Breast epithelium (tissue), 3 donors: ENCODE measurements around the gene CTSC.

Experiments used
- CTCF ChIP-seq, 3 donors: fragments of 450-650 bp; IDR thresholded peaks; one replicate each; pipeline ENCODE4 v1.5.1; 2016 to 2017; ENCODE audit warnings: antibody characterized with exemption in 3 of 3, mild to moderate bottlenecking in 3 of 3, moderate library complexity in 3 of 3
- POLR2A ChIP-seq: fragments of 450-650 bp; IDR thresholded peaks from one replicate; pipeline ENCODE4 v1.6.1; 2016; ENCODE audit warnings: antibody characterized with exemption, mild to moderate bottlenecking, moderate library complexity
- POLR2AphosphoS5 ChIP-seq, 3 donors: sonication (generic); formaldehyde crosslinking; IDR thresholded peaks; one replicate each; pipeline ENCODE4 v1.6.1; 2017; ENCODE audit warnings: antibody characterized with exemption in 3 of 3

GRCh38 chr11:88384004-88384668, 46.6 kb upstream of the CTSC start:
- TF ChIP-seq POLR2A = no peak
- no peak for TF ChIP-seq CTCF (IDR thresholded peaks at IDR 0.05)
- no peak for TF ChIP-seq POLR2AphosphoS5 (IDR thresholded peaks at IDR 0.05)
